Measurements from ENCODE around the gene GABRA6.
"Not testable (repeated sequence)": the region's sequence is repeated elsewhere in the genome, so short reads cannot be mapped to it uniquely, and the experiment has no call there.

The GABRA6 gene

DNA sequence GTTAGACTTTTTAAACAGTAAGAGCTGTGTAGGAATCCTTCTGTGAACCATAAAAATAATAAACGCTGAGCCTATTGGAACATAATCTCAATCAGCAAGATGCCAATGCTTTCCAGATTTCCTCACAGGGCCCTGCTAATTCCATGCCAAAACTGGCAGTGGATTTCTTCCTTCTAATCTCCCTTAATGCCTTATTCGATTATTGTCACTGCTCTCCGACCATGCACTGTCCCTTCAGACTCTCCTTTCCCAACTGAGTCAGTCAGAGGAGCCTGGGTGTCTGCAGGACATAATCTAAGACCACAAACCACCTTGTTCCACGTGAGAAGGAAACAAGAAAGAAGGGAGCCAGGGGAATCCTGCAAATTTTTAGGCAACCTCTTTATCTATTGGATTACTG, at the start of gene GABRA6:
Gene GABRA6, plus strand, starts transcription at position 261 of the 400 bp plus-strand sequence. CDS start 269 bp downstream, outside the sequence.
- no peak for DNase-seq (ENCODE audit: low spot score)

DNA sequence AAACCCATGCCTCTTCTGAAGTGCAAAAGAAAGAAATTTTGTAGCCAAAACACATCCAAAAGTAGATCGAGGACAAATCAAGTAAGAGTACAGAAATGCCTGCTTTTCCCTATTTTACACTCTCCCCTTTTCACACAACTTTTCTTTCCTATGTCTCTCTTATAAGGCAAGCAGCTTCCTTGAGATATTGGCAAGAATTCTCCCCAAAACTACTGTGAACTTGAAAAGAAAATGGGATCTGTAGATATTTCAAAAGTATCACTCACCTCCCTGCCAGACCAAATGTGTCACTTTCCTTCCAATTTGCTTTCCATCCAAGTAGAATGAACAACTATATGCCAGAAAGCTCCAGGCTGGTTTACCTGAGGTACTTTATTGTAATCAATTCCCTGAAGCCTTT, 47.9 kb upstream of the GABRA6 start:
- DNase-seq (ENCODE audit: low spot score), result no peak

DNA sequence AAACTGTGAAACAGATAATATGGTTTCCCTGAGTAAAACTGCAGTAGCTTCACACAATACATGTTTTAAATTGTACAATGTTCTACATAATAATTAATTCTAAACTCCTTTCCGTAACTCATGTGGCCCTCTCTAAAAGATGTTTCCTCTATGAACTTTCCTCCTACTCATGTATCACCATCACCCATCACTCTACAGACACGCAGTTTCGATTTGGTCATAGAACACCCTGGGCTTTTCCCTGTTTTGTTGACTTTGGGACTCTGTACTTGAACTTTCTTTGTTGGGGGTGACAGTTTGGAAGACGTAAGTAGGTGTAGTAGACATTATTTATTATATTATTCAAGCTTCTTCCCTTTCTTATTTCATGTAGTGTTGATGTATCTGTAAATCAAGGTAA, 44.1 kb upstream of the GABRA6 start:
- no peak for DNase-seq (ENCODE audit: low spot score)

DNA sequence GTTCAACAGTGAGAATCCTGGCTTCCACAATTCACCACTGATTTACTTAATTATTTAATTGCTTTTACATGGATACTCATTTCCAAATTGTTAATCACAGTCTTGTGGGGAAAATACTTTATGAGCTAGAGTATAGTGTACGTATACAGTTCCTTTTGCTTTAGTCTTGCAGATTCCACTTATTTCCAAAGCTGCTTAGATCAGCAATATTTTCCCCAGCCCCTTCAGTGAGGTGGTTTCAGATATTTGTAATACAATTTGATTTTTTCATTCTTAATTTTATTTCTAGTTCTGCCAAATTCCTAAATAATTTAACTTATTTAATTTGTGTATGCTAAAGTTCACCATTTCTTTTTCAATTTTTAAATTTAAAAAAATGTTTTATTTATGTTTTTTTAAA, 40.3 kb upstream of the GABRA6 start:
- no peak for DNase-seq (ENCODE audit: low spot score)

DNA sequence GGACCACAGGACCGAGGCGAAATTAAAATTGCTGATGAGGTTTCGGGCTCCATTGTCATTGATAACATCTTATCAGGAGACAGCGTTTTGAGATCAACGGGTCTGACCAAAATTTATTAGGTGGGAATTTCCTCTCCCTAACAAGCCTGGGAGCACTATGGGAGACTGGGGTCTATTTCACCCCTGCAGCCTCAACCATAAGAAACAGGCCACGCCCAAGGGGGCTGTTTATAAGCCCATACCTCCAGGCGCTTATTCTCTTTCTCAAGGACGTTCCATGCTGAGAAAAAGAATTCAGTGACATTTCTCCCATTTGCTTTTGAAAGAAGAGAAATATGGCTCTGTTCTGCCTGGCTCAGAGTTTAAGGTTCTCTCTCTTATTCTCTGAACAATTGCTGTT, 33.6 kb upstream of the GABRA6 start:
- not testable (repeated sequence) for DNase-seq (ENCODE audit: low spot score)

DNA sequence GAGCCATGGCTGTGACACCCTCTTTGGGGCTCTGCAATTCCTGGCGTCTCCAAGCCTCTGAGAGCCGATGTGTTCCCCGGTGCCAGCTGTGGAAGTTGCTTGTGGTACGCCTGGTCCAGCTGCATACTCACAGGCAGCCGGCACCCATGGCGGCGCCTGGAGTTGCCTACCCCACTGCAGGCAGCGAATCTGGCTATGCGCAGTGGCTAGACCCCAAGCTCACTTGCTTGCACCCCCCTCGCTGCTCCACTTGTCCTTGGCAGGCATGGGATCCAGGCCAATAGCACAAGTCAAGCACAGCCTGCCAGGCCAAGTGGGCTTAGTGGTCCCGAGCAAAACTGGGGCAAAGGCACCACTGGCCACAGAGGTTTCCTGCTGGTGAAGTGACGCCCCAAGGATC, 24.7 kb upstream of the GABRA6 start:
- no peak for DNase-seq (ENCODE audit: low spot score)

DNA sequence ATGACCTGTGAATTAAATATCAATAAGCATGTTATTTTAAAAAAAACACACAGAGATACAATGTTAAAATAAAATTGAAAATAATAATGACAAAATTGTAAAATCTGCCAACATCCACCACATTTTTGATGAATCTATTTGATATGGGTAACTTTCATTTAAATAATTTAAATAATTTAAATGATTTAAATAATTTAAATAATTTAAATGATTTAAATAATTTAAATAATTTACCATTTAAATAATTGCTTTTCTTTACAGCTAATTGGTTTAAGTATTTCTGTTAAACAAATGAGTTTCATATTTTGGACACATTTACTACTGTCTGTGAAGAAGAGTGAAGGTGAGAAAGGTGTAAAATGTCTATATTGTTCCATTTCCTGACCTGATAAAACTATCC, 22.1 kb upstream of the GABRA6 start:
- no peak for DNase-seq (ENCODE audit: low spot score)

DNA sequence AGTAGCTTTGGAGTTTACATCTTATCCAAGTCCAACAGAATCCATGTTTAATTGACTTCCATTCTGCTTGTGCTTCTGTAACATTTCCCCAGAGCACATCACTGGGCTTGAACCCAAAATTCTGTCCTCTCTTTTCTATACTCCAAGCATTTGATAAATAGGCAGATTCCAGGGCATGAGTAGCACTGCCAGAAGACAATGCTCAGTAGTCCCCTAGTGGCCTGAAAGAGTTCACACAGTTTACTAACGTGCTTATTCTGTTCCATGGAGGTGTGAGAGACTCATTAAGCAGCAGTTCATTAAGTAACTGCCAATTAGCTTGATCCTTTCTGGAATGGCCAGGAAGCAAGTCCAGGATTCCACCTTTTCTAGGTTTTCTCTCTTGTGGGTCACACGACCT, 9.4 kb upstream of the GABRA6 start:
- DNase-seq (ENCODE audit: low spot score), result no peak

DNA sequence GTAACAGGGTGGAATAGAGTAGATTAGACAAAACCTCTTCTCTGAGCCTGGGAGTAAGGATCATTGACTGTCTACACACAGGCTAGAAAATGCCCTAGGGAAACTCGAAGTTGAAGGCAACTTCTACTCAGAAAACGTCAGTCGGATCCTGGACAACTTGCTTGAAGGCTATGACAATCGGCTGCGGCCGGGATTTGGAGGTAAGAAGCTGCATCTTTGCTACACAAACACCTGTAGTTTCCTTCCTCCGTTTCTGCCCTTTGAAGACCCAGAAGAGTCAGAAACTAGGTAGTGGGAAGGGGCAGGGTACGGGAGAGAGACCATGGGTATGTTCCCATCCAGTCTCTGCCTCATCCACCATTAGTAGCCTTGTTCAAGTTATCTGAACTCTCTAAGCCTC, 628 bp downstream of the GABRA6 start:
- no peak for DNase-seq (ENCODE audit: low spot score)

DNA sequence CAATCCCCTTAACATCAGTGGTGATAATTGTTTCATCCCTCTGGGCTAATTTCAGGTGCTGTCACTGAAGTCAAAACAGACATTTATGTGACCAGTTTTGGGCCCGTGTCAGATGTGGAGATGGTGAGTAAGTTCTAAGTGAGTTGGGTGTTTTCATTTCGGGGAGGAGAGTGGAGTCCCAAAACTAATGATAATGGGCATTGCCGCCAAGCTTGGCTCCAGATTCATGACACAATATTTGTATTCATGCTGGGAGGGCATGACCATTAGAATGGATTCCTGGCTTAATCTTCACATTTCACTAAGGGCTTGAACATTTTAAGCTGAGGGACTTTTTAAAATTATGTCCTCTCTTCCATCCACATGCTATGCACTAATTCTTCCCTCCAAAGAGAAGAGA, 1.4 kb downstream of the GABRA6 start:
- DNase-seq (ENCODE audit: low spot score), result no peak

DNA sequence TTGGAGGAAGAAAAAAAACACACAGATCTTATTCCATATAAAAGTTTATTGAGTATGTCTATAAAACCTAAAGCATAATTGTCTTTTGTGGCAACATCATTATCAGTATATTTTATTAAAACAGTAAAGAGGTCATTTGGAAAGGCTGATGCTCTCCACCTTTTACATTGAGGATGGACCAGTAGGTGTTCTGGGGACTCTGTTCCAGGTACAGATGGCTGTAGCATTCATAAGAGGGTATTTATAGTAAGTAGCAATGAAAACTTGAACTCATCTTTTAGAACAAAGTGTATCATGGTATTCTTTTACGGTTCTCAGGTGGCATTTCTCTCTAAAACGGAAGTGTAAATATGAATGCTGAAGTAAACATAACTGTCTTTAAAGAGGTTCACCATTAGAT, 1.8 kb downstream of the GABRA6 start:
- no peak for DNase-seq (ENCODE audit: low spot score)

DNA sequence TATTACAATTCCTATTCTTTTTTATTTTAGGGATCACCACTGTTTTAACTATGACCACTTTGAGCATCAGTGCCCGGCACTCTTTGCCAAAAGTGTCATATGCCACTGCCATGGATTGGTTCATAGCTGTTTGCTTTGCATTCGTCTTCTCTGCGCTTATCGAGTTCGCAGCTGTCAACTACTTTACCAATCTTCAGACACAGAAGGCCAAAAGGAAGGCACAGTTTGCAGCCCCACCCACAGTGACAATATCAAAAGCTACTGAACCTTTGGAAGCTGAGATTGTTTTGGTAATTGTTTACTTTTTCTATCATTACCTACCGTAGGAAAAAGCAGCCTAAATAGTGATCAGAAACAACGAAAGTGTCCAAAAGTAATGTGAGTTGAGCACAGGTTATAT, 6.4 kb downstream of the GABRA6 start:
- no peak for DNase-seq (ENCODE audit: low spot score)

DNA sequence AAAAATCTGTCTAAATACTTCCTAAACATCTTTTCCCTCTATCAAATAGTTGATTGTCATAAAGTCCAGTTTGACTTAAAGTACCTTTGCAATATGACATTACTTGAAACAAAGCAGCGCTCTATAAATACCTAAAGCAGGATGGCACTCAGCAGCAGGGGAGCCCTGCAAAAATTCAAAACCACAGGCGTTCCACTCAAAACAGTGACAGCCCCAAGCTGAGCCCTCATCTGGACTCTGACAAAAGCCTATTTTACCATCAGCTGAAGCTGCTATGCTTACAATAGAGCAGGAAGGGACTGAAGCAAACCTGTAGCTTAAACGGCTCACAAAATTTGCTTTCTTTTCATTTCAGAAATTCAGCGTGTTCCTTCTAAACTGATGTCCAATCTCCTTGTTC, 11.5 kb downstream of the GABRA6 start:
- no peak for DNase-seq (ENCODE audit: low spot score)

DNA sequence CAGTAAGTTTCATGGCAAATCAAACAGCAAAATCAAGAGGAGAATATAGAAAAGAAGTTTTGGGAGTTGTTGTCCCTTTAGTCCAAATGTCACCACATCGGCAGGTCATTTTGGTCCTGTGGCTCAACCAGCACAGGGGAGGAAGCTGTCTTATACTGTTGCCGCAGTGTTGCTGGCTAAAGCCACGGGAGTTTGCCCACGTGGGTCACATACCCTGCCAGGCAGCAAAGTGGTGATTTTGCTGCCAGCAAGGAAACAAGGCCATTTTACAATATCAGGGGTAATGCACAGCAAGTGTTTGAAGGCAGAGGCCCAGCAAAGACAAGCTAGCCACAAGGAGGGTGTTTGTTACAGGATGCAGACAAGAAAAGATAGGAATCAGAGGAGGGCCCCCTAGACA, 14.5 kb downstream of the GABRA6 start:
- DNase-seq (ENCODE audit: low spot score), result no peak

DNA sequence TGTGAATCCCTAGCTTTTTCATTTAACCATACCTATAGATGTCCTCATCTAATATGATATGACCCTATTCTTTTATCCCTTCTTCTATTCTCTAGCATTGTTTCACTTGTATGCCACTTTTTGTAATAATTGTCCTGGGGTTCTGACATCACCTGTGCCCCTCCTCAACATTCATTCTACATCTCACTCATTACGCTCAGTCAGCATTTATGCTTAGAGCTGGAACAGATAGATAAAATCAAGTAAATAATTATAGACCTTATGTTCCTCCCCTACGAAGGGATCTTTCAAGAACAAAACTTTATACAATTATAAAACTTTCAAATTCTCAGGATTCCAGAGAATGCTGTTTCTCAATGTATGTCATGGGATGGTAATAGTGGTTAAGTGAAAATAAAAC, 18.0 kb downstream of the GABRA6 start:
- DNase-seq (ENCODE audit: low spot score), result no peak

DNA sequence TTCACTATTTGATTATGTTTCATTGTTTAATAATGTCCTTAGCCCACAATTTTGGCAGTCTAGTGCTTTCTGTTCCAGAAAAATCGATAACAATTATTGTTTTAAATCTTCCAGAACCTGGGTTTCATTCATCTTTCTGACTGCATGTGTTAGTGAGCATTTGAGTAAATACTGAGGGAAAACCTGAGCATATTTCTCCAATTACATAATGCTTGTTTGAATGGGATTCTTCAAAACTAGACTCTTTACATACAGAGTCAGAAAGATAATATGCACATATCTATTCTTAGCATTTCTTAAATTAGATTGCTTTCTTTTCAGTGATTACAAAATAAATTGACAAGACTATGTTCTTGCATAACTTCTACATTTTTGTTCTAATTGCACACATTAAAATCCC, 21.9 kb downstream of the GABRA6 start:
- DNase-seq (ENCODE audit: low spot score), result no peak

DNA sequence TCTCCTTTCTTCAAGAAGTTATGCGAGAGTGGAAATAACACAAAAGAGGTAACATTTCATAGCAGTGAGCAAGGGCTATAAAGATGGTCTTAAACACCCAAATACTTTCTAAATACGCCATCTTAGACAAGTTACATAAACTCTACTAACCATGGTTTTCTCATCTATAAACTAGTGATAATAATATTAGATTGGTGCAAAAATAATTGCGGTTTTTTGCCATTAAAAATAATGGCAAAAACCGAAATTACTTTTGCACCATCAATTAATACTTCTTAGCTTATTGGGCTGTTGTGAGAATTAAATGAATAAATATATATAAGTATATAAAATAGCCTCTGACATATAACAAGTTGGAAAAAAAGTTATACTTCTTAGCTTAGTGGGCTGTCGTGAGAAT, 23.7 kb downstream of the GABRA6 start:
- DNase-seq (ENCODE audit: low spot score), result no peak

DNA sequence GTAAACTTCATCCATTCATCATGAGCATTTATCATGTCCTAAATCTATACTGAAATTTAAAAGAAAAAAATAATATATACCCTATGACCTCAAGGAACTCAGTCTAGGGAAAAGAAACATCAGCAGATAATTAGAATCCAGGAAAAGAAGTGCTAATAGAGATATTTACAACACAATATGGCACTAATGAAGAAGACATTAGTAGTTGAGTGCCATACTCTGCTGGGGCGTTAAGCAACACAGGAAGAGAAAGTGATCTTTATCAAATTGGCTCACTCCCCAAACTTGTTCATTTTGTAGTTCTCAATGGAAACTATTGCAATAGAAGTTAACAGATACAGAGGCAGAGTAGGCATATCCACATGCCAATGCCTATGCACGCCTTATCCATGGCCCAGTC, 27.5 kb downstream of the GABRA6 start:
- DNase-seq (ENCODE audit: low spot score), result no peak

DNA sequence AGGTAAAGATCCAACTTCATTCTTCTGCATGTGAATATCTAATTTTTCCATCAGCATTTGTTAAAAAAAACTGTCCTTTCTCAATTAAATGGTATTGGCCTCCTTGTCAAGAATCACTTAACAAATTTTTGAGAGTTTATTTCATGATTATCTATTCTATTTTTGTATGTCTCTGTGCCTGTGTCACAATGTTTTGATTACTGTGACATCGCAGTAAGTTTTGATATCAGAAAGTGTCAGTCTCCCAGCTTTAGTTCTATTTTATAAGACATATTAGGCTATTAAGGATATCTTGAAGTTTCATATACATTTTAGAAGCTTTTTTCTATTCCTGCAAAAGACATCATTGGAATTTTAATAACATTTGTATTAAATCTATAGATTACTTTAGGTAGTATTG, 33.6 kb downstream of the GABRA6 start:
- no peak for DNase-seq (ENCODE audit: low spot score)

DNA sequence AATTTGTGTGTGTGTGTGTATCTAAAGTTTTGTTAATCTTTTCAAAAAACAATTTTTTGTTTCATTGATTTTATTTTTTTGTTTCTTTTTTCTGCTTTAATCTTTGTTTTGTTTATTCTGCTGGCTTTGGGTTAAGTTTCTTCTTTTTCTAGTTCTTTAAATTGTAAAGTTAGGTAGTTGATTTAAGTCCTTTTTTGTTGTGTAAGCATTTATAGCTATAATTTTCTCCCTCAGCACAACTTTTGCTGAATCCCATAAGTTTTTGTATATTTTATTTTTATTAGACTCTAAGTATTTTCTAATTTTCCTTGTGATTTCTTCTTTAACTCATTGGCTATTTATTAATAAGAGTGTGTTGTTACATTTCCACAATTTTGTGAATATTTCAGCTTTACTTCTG, 34.9 kb downstream of the GABRA6 start:
- no peak for DNase-seq (ENCODE audit: low spot score)

DNA sequence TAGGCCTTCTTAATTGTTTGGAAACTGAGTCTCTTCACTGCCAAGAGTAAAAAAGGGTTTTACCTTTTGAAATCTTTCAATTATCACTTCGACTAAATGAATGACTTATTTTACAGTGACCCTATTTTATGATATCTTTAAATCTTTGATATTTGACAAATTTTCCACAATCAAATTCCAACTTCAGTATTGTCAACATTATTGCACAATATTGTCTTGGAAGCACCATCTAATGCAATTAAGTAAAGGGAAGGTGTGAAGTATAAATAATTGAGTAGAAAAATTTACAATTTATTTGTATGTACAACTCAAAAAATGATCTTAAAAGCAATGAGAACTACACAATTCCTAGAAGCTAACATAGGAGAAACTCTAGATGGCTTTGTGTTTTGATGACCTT, 49.2 kb downstream of the GABRA6 start:
- DNase-seq (ENCODE audit: low spot score), result no peak

DNA sequence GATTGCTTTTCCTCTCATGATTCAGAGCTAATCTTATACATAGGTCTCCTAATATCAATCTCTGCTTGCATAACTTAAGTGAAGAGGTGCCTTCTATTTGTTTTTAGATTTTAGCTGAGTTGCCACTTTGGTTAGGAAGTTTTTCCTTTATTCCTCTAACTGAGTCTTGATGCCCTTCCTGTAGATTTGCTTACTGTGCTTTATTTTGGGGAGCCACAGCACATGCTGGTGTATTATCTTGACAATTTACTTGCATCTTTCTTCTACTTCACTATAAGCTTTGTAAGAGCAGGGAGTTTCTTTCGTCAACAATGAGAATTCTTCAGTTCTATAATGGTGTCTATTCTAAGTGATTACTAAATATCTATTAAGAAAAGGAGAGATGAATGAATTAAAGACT, 54.9 kb downstream of the GABRA6 start:
- no peak for DNase-seq (ENCODE audit: low spot score)

DNA sequence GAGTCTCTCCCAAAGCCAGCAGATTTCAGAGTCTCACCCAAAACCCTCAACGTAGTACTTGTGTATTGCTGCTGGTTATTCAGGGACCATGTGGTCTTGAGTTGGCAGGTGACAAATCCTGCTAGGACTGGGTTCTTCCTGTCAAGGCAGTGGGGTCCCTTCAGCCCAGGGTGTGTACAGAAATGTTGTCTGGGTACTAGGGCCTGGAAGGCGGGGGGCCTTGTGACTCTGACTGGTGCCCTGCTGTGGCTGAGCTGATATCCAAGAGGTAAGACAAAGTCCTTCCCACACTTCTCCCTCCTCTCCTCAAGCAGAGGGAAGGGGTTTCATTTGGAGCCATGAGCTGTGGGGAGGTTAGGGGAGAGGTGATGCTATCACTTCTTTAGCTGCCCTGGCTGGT, 58.8 kb downstream of the GABRA6 start:
- DNase-seq (ENCODE audit: low spot score), result no peak

DNA sequence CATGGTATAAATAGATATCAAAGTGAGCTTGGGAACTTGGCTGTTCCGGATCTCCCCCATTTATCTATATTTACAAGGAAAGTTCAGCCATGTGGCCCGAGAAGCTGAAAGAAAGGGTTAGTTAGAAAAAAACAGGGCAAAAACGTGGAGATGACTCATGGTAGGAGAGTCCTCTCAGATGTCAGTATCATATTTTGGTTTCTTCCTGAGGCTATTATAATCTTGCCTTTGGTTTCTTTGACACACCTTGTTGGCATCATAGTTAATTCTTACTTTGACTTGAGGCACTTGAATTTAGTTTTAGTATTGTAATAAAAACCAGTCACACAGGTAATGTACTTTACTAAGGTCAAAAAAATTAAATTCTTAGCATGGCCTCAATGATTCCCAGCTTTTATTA, 59.9 kb downstream of the GABRA6 start:
- DNase-seq (ENCODE audit: low spot score), result no peak

DNA sequence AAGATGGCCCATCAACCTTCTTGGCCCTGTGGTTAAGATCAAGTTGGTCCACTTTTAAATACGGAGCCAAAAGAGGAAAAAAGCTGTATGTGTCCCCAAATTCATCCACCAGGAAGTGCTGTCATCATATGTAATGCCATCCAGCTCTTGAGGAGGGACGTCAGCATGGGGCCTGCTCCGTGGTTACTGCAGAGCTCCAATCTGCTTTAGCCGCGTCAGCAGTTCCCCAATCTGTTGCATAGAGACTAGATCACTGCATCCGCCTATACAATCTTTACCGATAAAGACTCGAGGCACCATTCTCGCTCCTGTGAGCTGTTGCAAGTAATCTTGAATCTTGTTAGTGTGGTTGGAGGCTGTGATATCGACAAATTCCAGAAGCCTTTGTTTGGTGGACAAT, 65.7 kb downstream of the GABRA6 start:
- DNase-seq (ENCODE audit: low spot score), result no peak

Measured in CD4-positive, alpha-beta T cell treated with Interleukin-15 for 4 hours (primary cell).